ENCODE measurements around the gene TSPAN3. TPM values are rescaled to one million over a fixed set of nuclear protein-coding genes. Genes with fewer than 3 reads are reported as not detected.
A peak's percentile ranks its signal among the peaks of the same experiment; 100 is the strongest.

TSPAN3 gene
- total and polyA plus RNA-seq, 2 donors (not counting 3 experiments of a cell fraction or from before 2014, with no cell fraction given): 215 to 606 TPM

- no peaks in the 10 kb centered on the region for H3K9me3 ChIP-seq (replicated peaks; ENCODE audit: control insufficient read depth, insufficient read depth, low read length)
- ChIA-PET POLR2A (no interaction called here), CTCF (interaction anchor here (1.5 to 5.9 kb wide), 8 partner anchors 11 to 755 kb away, joined by 4 to 187 read pairs (median 19); partner anchors contain the start of gene LINGO1)
- H4K20me1 ChIP-seq (replicated peaks; ENCODE audit: control insufficient read depth, extremely low read depth, insufficient read depth, low read length): no peaks in the 10 kb centered on the region
- H3K79me2 ChIP-seq (ENCODE audit: control insufficient read depth, insufficient read depth, low read length): peaks cover 3% of the 10 kb centered on the region
- no peak overlapping the region for H3K4me3 ChIP-seq (replicated peaks in 1 of 3; ENCODE audit: insufficient read depth in 1 of 3, low read depth in 1 of 3, low read length in 3 of 3)
- H2AFZ ChIP-seq (ENCODE audit: low read depth, low read length): no peak overlapping the region
- intact Hi-C loops (cut with micrococcal nuclease) (no loop called here), dilution Hi-C loops (cut with MboI; ENCODE audit: extremely low pct_ligation_motif_present, low sequenced_read_pairs) (no loop called here)
- no peak overlapping the region for H3K4me2 ChIP-seq (ENCODE audit: insufficient read depth, low read length)
- H3K27ac ChIP-seq (ENCODE audit: insufficient read depth, low read depth, low read length): no peak overlapping the region
- DNase-seq (ENCODE audit: low read depth, low spot score) (no peak), FAIRE-seq (no peak)
- no peak overlapping the region for H3K9ac ChIP-seq (replicated peaks; ENCODE audit: extremely low read depth, insufficient read depth, low read length)
- H3K4me1 ChIP-seq (ENCODE audit: control insufficient read depth, extremely low read depth, insufficient read depth, low read length): peaks cover 14% of the 10 kb centered on the region
- TF ChIP-seq EZH2 (IDR thresholded peaks at IDR 0.05; ENCODE audit: borderline replicate concordance, low read depth, low read length, severe bottlenecking) (no peak), FOS (IDR thresholded peaks at IDR 0.05; ENCODE audit: borderline replicate concordance, insufficient read depth, low read length) (no peak), MAX (IDR thresholded peaks at IDR 0.05; ENCODE audit: insufficient read depth, insufficient read length) (no peak), POLR2AphosphoS5 (IDR thresholded peaks at IDR 0.05; ENCODE audit: insufficient read depth, low read depth, low read length) (no peak)
- H3K27me3 ChIP-seq (ENCODE audit: control insufficient read depth in 2 of 2, insufficient read depth in 2 of 2, low read length in 2 of 2): no peaks in the 10 kb centered on the region
- no peaks in the 10 kb centered on the region for H3K9me1 ChIP-seq (replicated peaks; ENCODE audit: control insufficient read depth, extremely low read depth, insufficient read depth, low read length)
- no peaks in the 10 kb centered on the region for H3K36me3 ChIP-seq (ENCODE audit: control insufficient read depth in 2 of 2, extremely low read depth in 1 of 2, insufficient read depth in 2 of 2, low read length in 2 of 2)
- BruUV-seq (replicated peaks): no TSS peak
These were observed 49.7 kb upstream of the TSPAN3 start for GRCh38 chr15:77120576-77120975.

- Histone ChIP-seq H3K79me2 (ENCODE audit: control insufficient read depth, insufficient read depth, low read length) (peaks cover 3% of the 10 kb centered on the region), H3K9me1 (replicated peaks; ENCODE audit: control insufficient read depth, extremely low read depth, insufficient read depth, low read length) (no peaks in the 10 kb centered on the region), H2AFZ (ENCODE audit: low read depth, low read length) (no peak overlapping the region), H3K9ac (replicated peaks; ENCODE audit: extremely low read depth, insufficient read depth, low read length) (no peak overlapping the region), H4K20me1 (replicated peaks; ENCODE audit: control insufficient read depth, extremely low read depth, insufficient read depth, low read length) (no peaks in the 10 kb centered on the region), H3K27me3 (ENCODE audit: control insufficient read depth in 2 of 2, insufficient read depth in 2 of 2, low read length in 2 of 2) (no peaks in the 10 kb centered on the region), H3K9me3 (replicated peaks; ENCODE audit: control insufficient read depth, insufficient read depth, low read length) (no peaks in the 10 kb centered on the region), H3K4me3 (replicated peaks in 1 of 3; ENCODE audit: insufficient read depth in 1 of 3, low read depth in 1 of 3, low read length in 3 of 3) (no peak overlapping the region), H3K4me2 (ENCODE audit: insufficient read depth, low read length) (peak overlapping the region; percentile 13), H3K36me3 (ENCODE audit: control insufficient read depth in 2 of 2, extremely low read depth in 1 of 2, insufficient read depth in 2 of 2, low read length in 2 of 2) (no peaks in the 10 kb centered on the region), H3K4me1 (ENCODE audit: control insufficient read depth, extremely low read depth, insufficient read depth, low read length) (peaks cover 14% of the 10 kb centered on the region), H3K27ac (ENCODE audit: insufficient read depth, low read depth, low read length) (no peak overlapping the region)
- no peak for FAIRE-seq
- ChIA-PET POLR2A (no interaction called here), CTCF (interaction anchor here (0.7 to 5.9 kb wide), 43 partner anchors 9 to 756 kb away, joined by 3 to 187 read pairs (median 7); partner anchors contain the start of genes HMG20A, LINGO1 and PEAK1)
- dilution Hi-C loops (cut with MboI; ENCODE audit: extremely low pct_ligation_motif_present, low sequenced_read_pairs) (no loop called here), intact Hi-C loops (cut with micrococcal nuclease) (loop anchor here (1.0 kb wide), 4 partner anchors 67 to 424 kb away; no protein-coding TSS in a partner anchor)
- BruUV-seq (replicated peaks): no TSS peak
- no peak for DNase-seq (ENCODE audit: low read depth, low spot score)
- TF ChIP-seq CTCF (IDR thresholded peaks at IDR 0.05; ENCODE audit: extremely low read depth in 1 of 2, insufficient read depth in 1 of 2, low read depth in 1 of 2, low read length in 2 of 2) (no peak), JUN (IDR thresholded peaks at IDR 0.05; ENCODE audit: borderline replicate concordance, insufficient read depth, insufficient read length, low read depth) (no peak), POLR2AphosphoS5 (IDR thresholded peaks at IDR 0.05; ENCODE audit: insufficient read depth, low read depth, low read length) (no peak), POLR2A (IDR thresholded peaks at IDR 0.05; ENCODE audit: low read depth, low read length) (no peak), GATA2 (IDR thresholded peaks at IDR 0.05; ENCODE audit: insufficient read depth, insufficient read length, low read depth, low read length) (no peak), FOS (IDR thresholded peaks at IDR 0.05; ENCODE audit: borderline replicate concordance, insufficient read depth, low read length) (no peak), MAX (IDR thresholded peaks at IDR 0.05; ENCODE audit: insufficient read depth, insufficient read length) (no peak), MYC (IDR thresholded peaks at IDR 0.05; ENCODE audit: low read depth, low read length) (no peak), EZH2 (IDR thresholded peaks at IDR 0.05; ENCODE audit: borderline replicate concordance, low read depth, low read length, severe bottlenecking) (no peak)
These were observed 48.5 kb upstream of the TSPAN3 start for GRCh38 chr15:77119446-77119845.

All from endothelial cell of umbilical vein (primary cell).